ENCODE data around the gene COL17A1.

Gene COL17A1

DNA sequence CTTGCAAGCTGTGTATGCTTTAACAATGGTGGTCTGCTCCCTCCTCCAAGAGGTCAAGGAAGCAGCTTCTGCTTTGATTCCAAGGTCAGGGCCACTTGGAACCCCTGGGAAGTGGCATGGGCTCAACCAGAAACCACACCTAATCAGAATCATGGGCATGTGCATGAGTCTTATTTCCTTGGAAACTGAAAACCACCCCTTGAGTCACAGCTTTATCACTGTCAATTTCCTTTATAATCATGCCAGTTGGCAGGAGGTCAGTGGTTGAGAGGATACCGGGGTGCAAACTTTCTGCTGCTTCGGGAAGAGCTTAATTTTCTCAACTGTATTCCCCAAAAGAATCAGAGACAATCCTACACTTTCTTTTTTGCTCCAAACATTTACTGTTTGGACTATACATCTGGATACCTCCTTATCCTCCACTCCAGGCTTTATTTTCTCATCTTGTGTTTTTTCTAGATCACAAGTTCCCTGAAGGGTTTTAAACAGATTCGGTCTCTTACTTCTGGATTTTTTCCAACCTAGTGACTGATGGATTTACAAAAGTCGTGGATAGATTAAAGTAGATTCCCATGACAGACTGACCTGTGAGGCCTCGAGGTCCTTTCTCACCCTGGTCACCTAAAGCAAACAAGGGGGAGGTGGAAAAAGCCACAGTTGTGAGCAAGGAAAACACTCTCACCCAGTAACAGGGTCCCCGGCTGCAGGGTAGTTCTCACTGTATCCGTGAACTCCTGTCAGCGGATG lies 36.0 kb downstream of the COL17A1 start:
- no peaks in the 10 kb centered on the region for H3K36me3 ChIP-seq (replicated peaks; ENCODE audit: insufficient read depth, low read length)
- H4K20me1 ChIP-seq (ENCODE audit: insufficient read depth, low read length) = no peaks in the 10 kb centered on the region
- TF ChIP-seq EZH2phosphoT487 (IDR thresholded peaks at IDR 0.05; ENCODE audit: low read length) (no peak), EZH2 (optimal IDR thresholded peaks at IDR 0.05; ENCODE audit: low read depth, low read length) (no peak)
- TF ChIP-seq, protein P1, sequence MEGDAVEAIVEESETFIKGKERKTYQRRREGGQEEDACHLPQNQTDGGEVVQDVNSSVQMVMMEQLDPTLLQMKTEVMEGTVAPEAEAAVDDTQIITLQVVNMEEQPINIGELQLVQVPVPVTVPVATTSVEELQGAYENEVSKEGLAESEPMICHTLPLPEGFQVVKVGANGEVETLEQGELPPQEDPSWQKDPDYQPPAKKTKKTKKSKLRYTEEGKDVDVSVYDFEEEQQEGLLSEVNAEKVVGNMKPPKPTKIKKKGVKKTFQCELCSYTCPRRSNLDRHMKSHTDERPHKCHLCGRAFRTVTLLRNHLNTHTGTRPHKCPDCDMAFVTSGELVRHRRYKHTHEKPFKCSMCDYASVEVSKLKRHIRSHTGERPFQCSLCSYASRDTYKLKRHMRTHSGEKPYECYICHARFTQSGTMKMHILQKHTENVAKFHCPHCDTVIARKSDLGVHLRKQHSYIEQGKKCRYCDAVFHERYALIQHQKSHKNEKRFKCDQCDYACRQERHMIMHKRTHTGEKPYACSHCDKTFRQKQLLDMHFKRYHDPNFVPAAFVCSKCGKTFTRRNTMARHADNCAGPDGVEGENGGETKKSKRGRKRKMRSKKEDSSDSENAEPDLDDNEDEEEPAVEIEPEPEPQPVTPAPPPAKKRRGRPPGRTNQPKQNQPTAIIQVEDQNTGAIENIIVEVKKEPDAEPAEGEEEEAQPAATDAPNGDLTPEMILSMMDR (IDR thresholded peaks at IDR 0.05; ENCODE audit: low read length) = no peak
- no peak overlapping the region for H2AFZ ChIP-seq (ENCODE audit: low read length)
- H3K79me2 ChIP-seq (ENCODE audit: low read length) = no peaks in the 10 kb centered on the region
- H3K9ac ChIP-seq (ENCODE audit: low read length) = no peak overlapping the region
- H3K27me3 ChIP-seq (replicated peaks; ENCODE audit: insufficient read depth, low read length) = no peaks in the 10 kb centered on the region
- no peaks in the 10 kb centered on the region for H3K4me1 ChIP-seq (ENCODE audit: low read length)
- no peaks in the 10 kb centered on the region for H3F3A ChIP-seq (ENCODE audit: insufficient read depth, low read length)
- no peak for DNase-seq
- no peak overlapping the region for H3K4me3 ChIP-seq (ENCODE audit: low read length)
- H3K9me3 ChIP-seq (replicated peaks; ENCODE audit: insufficient read depth, low read length) = no peaks in the 10 kb centered on the region
- no peak overlapping the region for H3K4me2 ChIP-seq (ENCODE audit: low read depth, low read length)
- H3K9me2 ChIP-seq (replicated peaks; ENCODE audit: insufficient read depth, low read length) = no peaks in the 10 kb centered on the region
- no peak overlapping the region for H3K27ac ChIP-seq (ENCODE audit: low read length)

DNA sequence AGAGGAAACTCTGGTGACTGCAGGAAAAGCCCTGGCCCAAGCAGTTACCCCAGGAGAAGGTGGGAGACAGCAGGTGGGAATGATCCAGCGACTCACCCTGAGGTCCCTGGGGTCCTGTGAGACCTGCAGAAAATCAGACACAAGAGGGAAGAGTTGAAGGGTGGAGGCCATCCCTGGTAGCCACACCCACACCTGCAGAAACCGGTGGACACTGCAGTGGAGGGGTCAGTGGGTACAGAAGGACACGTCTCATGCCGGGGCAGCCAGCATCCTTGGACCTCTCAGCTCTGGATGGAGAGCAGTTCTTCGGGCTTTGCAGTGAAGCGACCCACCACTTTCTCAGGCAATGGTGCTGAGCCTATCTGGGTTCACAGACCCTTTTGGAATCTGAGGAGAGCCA lies 39.0 kb downstream of the COL17A1 start:
- H3K4me2 ChIP-seq (ENCODE audit: low read depth, low read length) = no peak overlapping the region
- H4K20me1 ChIP-seq (ENCODE audit: insufficient read depth, low read length) = no peaks in the 10 kb centered on the region
- H3K4me3 ChIP-seq (ENCODE audit: low read length) = no peak overlapping the region
- H3F3A ChIP-seq (ENCODE audit: insufficient read depth, low read length) = no peaks in the 10 kb centered on the region
- no peaks in the 10 kb centered on the region for H3K4me1 ChIP-seq (ENCODE audit: low read length)
- no peak overlapping the region for H3K27ac ChIP-seq (ENCODE audit: low read length)
- H3K9ac ChIP-seq (ENCODE audit: low read length) = no peak overlapping the region
- H2AFZ ChIP-seq (ENCODE audit: low read length) = no peak overlapping the region
- H3K9me2 ChIP-seq (replicated peaks; ENCODE audit: insufficient read depth, low read length) = no peaks in the 10 kb centered on the region
- no peak for DNase-seq
- no peaks in the 10 kb centered on the region for H3K79me2 ChIP-seq (ENCODE audit: low read length)
- H3K9me3 ChIP-seq (replicated peaks; ENCODE audit: insufficient read depth, low read length) = no peaks in the 10 kb centered on the region
- no peaks in the 10 kb centered on the region for H3K27me3 ChIP-seq (replicated peaks; ENCODE audit: insufficient read depth, low read length)
- no peak for TF ChIP-seq EZH2phosphoT487 (IDR thresholded peaks at IDR 0.05; ENCODE audit: low read length)
- TF ChIP-seq, protein P1 (IDR thresholded peaks at IDR 0.05; ENCODE audit: low read length) = no peak
- TF ChIP-seq EZH2 (optimal IDR thresholded peaks at IDR 0.05; ENCODE audit: low read depth, low read length) = no peak
- H3K36me3 ChIP-seq (replicated peaks; ENCODE audit: insufficient read depth, low read length) = no peaks in the 10 kb centered on the region

DNA sequence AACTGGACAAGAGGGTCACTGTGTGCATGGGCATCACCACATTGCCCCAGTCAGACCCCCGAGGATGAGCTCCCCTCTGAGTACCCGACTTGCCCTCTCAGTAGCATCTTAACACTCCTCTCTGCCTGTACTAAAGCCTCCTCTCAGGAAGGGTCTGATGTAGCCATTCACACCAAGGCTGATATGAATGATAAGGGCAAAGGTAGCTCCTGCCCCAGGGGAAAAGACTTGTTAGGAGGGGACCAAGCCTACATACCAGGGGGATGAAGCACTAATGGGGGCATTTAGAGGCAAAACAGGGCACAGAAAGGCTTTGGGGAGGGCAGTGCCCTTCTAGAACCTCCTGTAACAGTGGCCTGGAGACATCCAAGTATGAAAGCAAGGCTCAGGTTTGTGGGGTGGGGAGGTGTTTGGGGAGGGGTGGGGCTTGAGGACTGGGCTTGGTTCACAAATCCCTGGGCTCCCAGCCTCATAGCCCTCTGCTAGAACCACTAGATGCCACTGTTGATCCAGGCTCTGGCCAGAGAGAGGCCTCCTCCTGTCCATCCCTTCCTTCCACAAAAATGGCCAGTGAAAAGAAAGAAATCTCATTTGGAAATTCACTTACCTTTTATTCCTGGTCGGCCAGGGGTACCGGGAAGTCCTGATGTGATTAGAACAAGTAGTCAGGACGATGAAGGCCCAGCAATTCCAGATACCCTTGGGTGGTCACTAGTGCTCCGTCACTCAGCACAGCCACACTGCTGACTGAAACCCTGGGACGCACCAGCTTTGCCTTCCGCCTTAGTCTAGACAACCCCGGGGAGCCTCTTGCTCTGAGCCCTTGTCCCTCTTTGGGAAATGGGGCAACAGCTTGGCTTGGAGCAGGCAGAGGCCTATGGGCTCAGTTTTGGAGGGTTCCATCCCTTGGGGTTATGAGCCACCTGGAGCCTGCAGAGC lies 40.3 kb downstream of the COL17A1 start:
- Histone ChIP-seq H3F3A (ENCODE audit: insufficient read depth, low read length) (no peaks in the 10 kb centered on the region), H3K79me2 (ENCODE audit: low read length) (no peaks in the 10 kb centered on the region), H3K27me3 (replicated peaks; ENCODE audit: insufficient read depth, low read length) (no peaks in the 10 kb centered on the region), H4K20me1 (ENCODE audit: insufficient read depth, low read length) (no peaks in the 10 kb centered on the region), H3K27ac (ENCODE audit: low read length) (no peak overlapping the region), H3K9me3 (replicated peaks; ENCODE audit: insufficient read depth, low read length) (no peaks in the 10 kb centered on the region), H3K4me2 (ENCODE audit: low read depth, low read length) (no peak overlapping the region), H3K4me3 (ENCODE audit: low read length) (no peak overlapping the region), H3K9ac (ENCODE audit: low read length) (no peak overlapping the region), H3K4me1 (ENCODE audit: low read length) (no peaks in the 10 kb centered on the region), H3K36me3 (replicated peaks; ENCODE audit: insufficient read depth, low read length) (no peaks in the 10 kb centered on the region), H3K9me2 (replicated peaks; ENCODE audit: insufficient read depth, low read length) (no peaks in the 10 kb centered on the region), H2AFZ (ENCODE audit: low read length) (no peak overlapping the region)
- DNase-seq = peak; percentile 35
- TF ChIP-seq, protein P1 (IDR thresholded peaks at IDR 0.05; ENCODE audit: low read length) = peak; percentile 30
- TF ChIP-seq EZH2phosphoT487 (IDR thresholded peaks at IDR 0.05; ENCODE audit: low read length) (no peak), EZH2 (optimal IDR thresholded peaks at IDR 0.05; ENCODE audit: low read depth, low read length) (no peak)

Data from MM.1S (cell line).